Femur (tissue), 1 donor: ENCODE data around the gene HTR3B.

Experiments used
- DNase-seq: peaks from one replicate; pipeline ENCODE4 v3.0.0-alpha.2; 2017

Gene HTR3B

GRCh38 chr11:113991718-113992458 lies 87.3 kb downstream of the HTR3B start:
- no peak for DNase-seq

- no peak for DNase-seq
Observed at GRCh38 chr11:113992459-113993110, 88.0 kb downstream of the HTR3B start.

GRCh38 chr11:113994077-113994954 lies 89.7 kb downstream of the HTR3B start:
- no peak for DNase-seq
